GM18858 (cell line): ENCODE data around the gene NACA.

Experiments
- ATAC-seq: cut with Tn5 transposase; IDR thresholded peaks from one replicate; pipeline ENCODE4 v1.9.1; 2021; ENCODE audit not compliant: unreplicated experiment

NACA gene

DNA sequence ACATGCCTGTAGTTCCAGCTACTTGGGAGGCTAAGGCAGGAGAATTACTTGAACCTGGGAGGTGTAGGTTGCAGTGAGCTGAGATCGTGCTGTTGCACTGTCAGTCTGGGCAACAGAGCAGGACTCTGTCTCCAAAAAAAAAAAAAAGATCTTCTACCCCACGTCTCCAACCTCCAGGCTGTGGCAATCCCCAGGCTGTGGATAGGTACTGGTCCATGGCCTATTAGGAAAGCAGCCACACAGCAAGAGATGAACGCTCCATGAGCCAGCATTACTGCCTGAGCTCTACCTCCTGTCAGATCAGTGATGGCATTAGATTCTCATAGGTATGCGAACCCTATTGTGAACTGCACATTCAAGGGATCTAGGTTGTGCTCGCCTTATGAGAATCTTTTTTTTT, 30.9 kb downstream of the NACA start:
- no peak for ATAC-seq

DNA sequence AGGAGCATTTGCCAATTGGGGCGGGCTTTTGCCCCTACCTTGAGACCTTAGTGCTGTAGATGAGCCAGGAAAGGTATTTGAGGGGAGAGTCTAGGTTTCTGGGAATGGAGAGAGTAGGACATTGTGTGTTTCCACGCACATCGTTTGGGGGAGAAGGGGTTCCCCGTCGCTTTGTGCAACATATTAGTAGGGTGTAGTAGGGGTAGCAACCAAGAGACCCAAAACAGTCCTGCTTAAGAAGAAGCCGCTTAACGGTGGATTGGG, 36.3 kb downstream of the NACA start:
- peak; percentile 3 for ATAC-seq

DNA sequence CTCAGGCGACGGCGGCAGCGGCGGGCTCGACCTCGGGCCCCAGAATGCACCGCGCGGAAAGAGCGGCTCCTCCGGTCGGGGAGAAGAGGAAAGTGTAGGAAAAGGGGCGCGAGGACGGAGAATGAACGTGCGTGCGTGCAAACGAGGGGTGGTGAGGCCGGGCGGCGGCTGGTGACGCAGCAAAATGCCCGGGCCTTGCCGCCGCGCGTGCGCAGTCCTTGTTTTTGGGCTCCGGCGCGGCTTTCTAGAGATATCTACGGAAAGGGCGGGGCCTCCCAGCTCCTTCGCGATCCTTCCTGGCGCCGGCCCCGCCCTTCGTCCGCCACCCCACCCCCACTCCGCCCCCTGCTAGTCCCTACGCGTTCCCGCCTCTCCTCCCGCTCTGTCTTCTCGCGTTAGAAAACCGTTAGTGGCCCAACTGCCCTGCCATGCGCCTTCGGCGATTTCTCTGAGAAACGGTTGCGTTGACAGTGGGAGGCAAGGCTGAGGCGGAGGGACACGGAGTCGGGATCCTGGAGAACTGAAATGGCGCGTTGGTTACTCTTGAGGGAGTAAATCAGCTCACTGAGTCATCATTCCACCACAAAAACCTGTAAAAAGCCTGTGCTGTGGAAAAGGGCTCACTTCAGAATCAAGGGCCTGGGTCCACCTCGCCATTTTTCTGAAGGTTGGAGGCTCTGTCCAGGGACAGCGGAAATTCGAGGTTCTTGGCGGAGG, 36.8 kb downstream of the NACA start, which contains the start of gene PTGES3:
Gene PTGES3, minus strand, starts transcription at position 156 of the 717 bp plus-strand sequence. CDS start 285 bp downstream, outside the sequence.
- peak; percentile 56 for ATAC-seq

DNA sequence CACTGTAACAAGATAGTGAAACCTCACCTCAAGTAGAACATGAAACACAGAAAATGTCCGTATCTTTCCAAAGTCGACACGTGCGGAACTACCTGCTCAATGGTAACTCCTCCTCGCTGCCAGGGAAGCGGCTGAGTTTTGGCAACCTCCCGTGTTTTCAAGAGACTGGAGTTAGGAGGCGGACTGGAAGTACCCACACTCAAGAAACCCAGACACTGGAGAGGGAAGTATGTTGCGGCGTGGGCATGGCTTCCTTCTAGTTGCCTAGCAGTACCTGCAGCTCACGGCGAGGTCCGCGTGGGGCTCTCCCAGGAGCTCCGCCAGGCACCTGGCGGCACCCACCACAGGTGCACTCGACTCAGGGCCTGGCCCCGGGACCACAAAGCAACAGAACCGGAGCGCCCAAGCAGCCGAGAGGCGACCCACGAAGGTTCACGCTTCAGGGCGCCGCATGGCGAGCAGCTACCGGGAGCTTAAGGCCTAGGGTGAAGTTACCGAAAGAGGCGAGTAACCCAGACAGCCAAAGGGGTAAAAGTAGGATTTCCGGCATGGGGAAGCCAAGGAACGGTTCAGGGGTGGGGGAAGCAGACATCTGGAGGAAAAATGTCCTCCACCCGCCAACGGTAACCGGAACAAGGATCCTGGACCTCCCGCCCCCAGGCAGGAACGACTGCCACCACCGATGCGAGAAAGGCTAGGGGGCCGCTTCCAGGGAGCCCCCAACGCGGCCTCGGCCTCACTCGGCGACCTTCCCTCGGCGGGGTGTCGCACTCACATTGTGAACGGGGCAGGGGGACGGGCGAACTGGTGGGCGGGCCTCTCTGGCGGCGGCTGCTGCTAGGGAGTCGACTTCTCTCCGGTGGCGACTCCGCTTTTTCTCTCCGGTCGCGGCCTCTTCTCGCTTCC, 37.6 kb downstream of the NACA start:
- ATAC-seq: no peak

DNA sequence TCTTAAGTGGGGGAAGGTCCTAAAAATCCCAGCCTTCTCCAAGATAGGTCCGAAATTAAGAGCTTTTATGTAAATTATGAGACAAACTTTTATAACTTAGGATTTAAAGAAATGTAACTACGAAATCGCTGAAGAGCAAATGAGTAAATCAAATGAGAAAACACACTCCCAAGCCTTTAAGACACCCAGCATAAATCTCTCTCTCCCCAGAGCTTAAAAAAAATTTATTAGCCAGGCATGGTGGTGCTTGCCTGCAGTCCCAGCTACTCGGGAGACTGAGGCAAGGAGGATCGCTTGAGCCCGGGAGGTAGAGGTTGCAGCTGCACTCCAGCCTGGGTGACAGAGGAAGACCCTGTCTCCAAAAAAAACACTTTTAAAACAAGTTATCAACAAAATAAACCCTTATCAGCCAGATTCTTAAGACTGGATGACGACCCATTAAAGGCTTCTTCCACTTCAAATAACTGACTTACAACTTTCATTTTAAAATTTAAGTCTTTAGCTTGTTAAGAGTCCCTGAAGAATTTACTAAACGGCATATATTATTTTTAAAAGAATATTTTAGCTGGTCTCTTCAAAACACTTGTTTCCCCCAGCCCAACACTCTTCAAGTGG, 40.2 kb downstream of the NACA start:
- ATAC-seq: no peak

DNA sequence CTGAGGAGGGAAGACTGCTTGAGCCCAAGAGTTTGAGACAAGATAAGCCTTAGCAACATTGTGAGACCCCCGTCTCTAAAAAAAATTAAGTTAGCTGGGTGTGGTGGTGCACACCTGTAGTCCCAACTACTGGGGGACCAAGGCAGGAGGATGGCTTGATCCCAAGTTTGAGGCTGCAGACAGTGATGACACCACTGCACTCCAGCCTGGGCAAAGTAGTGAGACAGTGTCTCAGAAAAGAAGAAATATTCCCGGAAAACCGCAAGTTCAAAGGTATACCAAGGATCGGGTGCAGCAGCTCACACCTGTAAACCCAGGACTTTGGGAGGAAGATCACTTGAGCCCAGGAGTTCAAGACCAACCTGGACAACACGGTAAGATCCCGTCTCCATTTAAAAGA, 42.8 kb downstream of the NACA start:
- no peak for ATAC-seq

DNA sequence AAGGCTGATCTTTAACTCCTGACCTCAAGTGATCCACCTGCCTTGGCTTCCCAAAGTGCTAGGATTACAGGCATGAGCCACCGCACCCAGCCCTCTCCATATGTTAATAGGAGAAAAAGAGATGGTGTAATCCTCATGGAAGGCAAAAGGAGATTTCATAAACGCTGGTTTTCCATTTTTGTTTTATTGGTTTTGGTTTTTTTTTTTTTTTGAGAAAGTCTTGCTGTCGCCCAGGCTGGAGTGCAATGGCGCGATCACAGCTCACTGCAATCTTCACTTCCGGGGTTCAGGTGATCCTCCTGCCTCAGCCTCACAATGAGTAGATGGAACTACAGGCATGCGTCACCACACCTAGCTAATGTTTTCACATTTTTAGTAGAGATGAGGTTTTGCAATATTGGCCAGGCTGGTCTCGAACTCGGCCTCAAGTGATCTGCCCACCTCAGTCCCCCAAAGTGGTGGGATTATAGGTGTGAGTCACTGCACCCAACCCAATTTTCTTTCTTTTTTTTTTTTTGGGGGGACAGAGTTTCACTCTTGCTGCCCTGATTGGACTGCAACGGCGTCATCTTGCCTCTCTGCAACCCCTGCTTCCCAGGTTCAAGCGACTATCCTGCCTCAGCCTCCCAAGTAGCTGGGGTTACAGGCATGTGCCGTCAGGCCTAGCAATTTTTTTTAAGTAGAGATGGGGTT, 45.1 kb downstream of the NACA start:
- ATAC-seq: no peak

DNA sequence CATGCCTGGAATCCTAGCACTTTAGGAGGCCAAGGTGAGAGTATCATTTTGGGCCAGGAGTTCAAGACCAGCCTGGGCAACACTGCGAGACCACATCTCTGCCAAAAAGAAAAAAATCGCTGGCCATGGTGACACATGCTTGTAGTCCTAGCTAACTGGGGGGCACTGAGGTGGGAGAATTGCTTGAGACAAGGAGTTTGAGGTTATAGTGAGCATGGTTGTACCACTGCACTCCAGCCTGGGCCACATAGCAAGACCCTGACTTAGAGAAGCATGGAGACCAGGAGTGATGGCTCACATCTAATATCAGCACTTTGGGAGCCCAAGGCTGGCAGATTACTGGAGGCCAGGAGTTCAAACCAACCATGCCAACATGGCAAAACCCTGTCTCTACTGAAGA, 46.2 kb downstream of the NACA start:
- no peak for ATAC-seq

DNA sequence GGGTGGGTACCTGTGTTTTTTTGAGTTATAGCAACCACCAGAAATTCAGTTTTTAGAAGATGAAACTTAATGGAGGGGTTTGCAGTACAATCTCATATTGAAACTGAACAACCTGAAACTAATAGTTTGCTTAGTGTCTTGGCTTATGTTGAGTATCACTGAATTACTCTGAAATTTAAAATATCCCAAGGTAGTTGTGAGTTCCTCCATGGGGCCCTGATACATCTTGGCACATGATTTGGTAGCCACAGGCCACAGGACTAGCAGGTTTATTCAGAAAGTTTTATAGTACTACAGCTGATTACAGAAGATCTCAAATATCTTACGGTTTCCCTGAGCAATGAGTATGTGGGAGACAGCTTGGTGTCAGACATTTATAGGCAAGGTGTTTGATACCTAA, 47.4 kb downstream of the NACA start:
- peak; percentile 49 for ATAC-seq

DNA sequence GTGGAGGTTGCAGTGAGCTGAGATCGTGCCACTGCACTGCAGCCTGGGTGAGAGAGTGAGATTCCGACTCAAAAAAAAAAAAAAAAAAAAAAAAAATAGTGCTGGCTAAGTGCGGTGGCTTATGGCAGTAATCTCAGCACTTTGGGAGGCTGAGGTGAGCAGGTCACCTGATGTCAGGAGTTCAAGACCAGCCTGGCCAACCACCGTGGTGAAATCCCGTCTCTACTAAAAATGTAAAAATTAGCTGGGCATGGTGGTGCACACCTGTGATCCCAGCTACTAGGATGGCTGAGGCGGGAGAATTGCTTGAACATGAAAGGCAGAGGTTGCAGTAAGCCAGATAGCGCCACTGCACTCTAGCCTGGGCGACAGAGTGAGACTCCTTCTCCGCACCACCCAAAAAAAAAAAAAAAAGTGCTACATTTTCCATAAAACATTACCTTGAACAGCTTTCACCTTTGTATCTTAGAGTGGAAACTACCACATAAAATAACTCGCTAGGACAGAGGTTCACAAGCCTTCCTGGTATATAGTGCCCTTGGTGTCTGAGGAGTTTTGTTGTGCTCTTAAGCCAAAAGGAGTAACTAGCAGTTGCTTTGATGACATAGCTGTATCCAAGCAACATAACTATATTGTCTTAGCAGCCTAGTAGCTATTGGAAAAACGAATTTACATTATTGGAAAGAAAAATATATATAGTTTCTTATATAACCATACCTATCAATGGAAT, 48.1 kb downstream of the NACA start:
- ATAC-seq: no peak

DNA sequence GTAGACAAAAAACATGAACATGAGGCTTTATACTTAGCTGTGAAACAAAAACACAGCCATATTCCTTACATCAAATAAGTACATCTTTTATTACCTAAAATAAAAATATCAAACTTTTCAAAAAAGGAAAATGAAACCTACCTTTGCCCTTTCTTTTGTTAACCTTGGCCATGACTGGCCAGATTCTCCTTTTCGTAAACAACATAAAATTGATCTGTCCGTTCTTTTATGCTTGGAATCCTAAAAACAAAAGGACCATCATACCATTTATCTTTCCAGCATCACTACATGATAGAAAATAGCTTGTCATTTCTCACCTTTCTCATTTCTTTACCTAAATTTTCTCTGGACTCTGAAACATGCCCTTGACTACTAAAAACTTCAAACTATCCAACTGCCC, 53.5 kb downstream of the NACA start:
- ATAC-seq: no peak

DNA sequence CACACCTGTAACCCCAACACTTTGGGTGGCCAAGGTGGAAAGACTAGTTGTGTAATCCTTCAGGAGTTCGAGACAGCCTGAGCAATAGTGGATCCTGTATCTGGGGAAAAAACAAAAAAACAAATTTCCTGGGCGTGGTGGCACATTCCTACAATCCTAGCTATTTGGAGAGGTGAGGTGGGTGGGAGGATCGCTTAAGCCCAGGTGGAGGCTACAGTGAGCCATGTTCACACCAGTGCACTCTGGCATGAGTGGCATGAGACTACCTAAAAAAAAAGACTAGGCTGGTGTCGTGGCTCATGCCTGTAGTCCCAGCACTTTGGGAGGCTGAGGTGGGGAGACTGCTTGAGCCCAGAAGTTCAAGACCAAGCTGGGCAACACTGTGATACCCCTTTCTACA, 54.3 kb downstream of the NACA start:
- ATAC-seq: no peak

DNA sequence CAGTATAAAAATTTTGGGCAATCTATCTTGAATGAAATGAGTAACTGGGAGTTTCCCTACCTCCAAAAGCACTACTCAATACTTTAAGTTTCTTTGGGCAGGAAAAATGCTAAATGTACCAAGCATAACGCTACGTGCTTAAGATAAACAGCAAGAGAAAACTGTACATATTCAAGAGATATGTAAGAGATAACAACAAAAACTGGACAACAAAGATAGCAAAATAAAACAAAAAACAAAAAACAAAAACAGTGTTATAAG, 57.0 kb downstream of the NACA start:
- no peak for ATAC-seq
